ENCODE data around the gene ACTR3. TPM values are rescaled to one million over a fixed set of nuclear protein-coding genes. Genes with fewer than 3 reads are reported as not detected.

ACTR3 gene
- total RNA-seq, 1 experiment from 2014 or later: 169 TPM

GRCh38 chr2:113906647-113907046 lies 16.8 kb downstream of the ACTR3 start (continued):
- TF ChIP-seq ATF1 (CRISPR knock-in tag; IDR thresholded peaks at IDR 0.05) (no peak), NR2C2 (CRISPR knock-in tag; IDR thresholded peaks at IDR 0.05) (no peak), AR (CRISPR knock-in tag; IDR thresholded peaks at IDR 0.05) (no peak), ZNF138 (CRISPR knock-in tag; conservative IDR thresholded peaks at IDR 0.05) (no peak)

GRCh38 chr2:113907297-113907696 lies 17.4 kb downstream of the ACTR3 start:
- POLR2A ChIA-PET: no interaction called here
- CTCF ChIA-PET: no interaction called here
- ATAC-seq (no peak), DNase-seq (ENCODE audit: low spot score) (no peak)
- Mint-ChIP-seq H3K36me3 (no peaks in the 10 kb centered on the region), H3K27ac (no peak overlapping the region), H3K27me3 (ENCODE audit: low read depth) (no peaks in the 10 kb centered on the region), H3K4me1 (peaks cover 29% of the 10 kb centered on the region), H3K9me3 (peaks cover 10% of the 10 kb centered on the region), H3K4me3 (no peak overlapping the region)
- TF ChIP-seq ZBTB21 (CRISPR knock-in tag; IDR thresholded peaks at IDR 0.05; ENCODE audit: borderline replicate concordance) (no peak), ELF4 (CRISPR knock-in tag; IDR thresholded peaks at IDR 0.05; ENCODE audit: low read depth) (no peak), TP53 (CRISPR knock-in tag; IDR thresholded peaks at IDR 0.05) (no peak), SMAD3 (CRISPR knock-in tag; IDR thresholded peaks at IDR 0.05; ENCODE audit: borderline replicate concordance) (no peak), SOX15 (CRISPR knock-in tag; IDR thresholded peaks at IDR 0.05) (no peak), ZNF232 (CRISPR knock-in tag; IDR thresholded peaks at IDR 0.05) (no peak)
- TF ChIP-seq, protein P1, sequence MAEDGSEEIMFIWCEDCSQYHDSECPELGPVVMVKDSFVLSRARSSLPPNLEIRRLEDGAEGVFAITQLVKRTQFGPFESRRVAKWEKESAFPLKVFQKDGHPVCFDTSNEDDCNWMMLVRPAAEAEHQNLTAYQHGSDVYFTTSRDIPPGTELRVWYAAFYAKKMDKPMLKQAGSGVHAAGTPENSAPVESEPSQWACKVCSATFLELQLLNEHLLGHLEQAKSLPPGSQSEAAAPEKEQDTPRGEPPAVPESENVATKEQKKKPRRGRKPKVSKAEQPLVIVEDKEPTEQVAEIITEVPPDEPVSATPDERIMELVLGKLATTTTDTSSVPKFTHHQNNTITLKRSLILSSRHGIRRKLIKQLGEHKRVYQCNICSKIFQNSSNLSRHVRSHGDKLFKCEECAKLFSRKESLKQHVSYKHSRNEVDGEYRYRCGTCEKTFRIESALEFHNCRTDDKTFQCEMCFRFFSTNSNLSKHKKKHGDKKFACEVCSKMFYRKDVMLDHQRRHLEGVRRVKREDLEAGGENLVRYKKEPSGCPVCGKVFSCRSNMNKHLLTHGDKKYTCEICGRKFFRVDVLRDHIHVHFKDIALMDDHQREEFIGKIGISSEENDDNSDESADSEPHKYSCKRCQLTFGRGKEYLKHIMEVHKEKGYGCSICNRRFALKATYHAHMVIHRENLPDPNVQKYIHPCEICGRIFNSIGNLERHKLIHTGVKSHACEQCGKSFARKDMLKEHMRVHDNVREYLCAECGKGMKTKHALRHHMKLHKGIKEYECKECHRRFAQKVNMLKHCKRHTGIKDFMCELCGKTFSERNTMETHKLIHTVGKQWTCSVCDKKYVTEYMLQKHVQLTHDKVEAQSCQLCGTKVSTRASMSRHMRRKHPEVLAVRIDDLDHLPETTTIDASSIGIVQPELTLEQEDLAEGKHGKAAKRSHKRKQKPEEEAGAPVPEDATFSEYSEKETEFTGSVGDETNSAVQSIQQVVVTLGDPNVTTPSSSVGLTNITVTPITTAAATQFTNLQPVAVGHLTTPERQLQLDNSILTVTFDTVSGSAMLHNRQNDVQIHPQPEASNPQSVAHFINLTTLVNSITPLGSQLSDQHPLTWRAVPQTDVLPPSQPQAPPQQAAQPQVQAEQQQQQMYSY (CRISPR knock-in tag; IDR thresholded peaks at IDR 0.05): no peak
- TF ChIP-seq, protein P2, sequence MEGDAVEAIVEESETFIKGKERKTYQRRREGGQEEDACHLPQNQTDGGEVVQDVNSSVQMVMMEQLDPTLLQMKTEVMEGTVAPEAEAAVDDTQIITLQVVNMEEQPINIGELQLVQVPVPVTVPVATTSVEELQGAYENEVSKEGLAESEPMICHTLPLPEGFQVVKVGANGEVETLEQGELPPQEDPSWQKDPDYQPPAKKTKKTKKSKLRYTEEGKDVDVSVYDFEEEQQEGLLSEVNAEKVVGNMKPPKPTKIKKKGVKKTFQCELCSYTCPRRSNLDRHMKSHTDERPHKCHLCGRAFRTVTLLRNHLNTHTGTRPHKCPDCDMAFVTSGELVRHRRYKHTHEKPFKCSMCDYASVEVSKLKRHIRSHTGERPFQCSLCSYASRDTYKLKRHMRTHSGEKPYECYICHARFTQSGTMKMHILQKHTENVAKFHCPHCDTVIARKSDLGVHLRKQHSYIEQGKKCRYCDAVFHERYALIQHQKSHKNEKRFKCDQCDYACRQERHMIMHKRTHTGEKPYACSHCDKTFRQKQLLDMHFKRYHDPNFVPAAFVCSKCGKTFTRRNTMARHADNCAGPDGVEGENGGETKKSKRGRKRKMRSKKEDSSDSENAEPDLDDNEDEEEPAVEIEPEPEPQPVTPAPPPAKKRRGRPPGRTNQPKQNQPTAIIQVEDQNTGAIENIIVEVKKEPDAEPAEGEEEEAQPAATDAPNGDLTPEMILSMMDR (IDR thresholded peaks at IDR 0.05): no peak
- TF ChIP-seq, protein P3, sequence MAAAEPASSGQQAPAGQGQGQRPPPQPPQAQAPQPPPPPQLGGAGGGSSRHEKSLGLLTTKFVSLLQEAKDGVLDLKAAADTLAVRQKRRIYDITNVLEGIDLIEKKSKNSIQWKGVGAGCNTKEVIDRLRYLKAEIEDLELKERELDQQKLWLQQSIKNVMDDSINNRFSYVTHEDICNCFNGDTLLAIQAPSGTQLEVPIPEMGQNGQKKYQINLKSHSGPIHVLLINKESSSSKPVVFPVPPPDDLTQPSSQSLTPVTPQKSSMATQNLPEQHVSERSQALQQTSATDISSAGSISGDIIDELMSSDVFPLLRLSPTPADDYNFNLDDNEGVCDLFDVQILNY (CRISPR knock-in tag; IDR thresholded peaks at IDR 0.05): no peak
- TF ChIP-seq, protein P4, sequence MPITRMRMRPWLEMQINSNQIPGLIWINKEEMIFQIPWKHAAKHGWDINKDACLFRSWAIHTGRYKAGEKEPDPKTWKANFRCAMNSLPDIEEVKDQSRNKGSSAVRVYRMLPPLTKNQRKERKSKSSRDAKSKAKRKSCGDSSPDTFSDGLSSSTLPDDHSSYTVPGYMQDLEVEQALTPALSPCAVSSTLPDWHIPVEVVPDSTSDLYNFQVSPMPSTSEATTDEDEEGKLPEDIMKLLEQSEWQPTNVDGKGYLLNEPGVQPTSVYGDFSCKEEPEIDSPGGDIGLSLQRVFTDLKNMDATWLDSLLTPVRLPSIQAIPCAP (CRISPR knock-in tag; IDR thresholded peaks at IDR 0.05): no peak
- TF ChIP-seq, protein P5, sequence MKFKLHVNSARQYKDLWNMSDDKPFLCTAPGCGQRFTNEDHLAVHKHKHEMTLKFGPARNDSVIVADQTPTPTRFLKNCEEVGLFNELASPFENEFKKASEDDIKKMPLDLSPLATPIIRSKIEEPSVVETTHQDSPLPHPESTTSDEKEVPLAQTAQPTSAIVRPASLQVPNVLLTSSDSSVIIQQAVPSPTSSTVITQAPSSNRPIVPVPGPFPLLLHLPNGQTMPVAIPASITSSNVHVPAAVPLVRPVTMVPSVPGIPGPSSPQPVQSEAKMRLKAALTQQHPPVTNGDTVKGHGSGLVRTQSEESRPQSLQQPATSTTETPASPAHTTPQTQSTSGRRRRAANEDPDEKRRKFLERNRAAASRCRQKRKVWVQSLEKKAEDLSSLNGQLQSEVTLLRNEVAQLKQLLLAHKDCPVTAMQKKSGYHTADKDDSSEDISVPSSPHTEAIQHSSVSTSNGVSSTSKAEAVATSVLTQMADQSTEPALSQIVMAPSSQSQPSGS (CRISPR knock-in tag; IDR thresholded peaks at IDR 0.05; ENCODE audit: borderline replicate concordance, low read depth): no peak

Measured in WTC11 (cell line).